ENCODE results near the gene MED12L. TPM values are rescaled to one million over a fixed set of nuclear protein-coding genes. Genes with fewer than 3 reads are reported as not detected.

Gene MED12L
- total and polyA plus RNA-seq, 10 of the 15 experiments (the other 5 are each of a cell fraction or from before 2014, with no cell fraction given) = 0.01 to 0.06 (median 0.03) TPM; not detected in 2

DNA sequence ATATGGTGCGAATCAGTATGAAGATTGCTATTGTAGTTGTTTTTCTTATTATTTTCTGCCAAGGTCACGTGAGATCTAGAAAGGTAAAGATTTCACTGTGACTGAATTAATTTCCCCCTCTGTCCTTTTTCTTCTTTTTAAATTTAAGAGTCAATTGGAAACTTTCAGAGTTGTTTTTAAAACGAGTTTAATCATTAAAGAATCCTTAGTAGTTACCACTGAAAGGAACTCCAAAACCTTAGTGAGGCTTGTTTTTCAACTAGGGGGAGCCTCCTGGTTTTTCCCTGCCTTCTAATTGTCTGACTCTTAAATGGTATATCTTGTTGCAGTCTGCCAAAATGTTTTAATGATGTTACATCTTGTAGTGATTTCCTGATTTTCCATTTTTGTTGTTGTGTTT lies 281.5 kb downstream of the MED12L start:
- TF ChIP-seq NR2C2 (IDR thresholded peaks at IDR 0.05; ENCODE audit: borderline replicate concordance, control insufficient read depth, insufficient read length, low read depth) (no peak), CREM (IDR thresholded peaks at IDR 0.05; ENCODE audit: low read depth) (no peak), RAD51 (IDR thresholded peaks at IDR 0.05) (no peak)
- no peaks in the 10 kb centered on the region for H3K4me1 ChIP-seq (ENCODE audit: control insufficient read depth, insufficient read depth, low read length)
- SMC1A ChIA-PET (ENCODE audit: uncharacterized antibody, unreplicated experiment) = interaction anchor here (0.9 to 1.1 kb wide), 2 partner anchors 19 to 23 kb away, joined by 3 read pairs; no protein-coding TSS in a partner anchor

DNA sequence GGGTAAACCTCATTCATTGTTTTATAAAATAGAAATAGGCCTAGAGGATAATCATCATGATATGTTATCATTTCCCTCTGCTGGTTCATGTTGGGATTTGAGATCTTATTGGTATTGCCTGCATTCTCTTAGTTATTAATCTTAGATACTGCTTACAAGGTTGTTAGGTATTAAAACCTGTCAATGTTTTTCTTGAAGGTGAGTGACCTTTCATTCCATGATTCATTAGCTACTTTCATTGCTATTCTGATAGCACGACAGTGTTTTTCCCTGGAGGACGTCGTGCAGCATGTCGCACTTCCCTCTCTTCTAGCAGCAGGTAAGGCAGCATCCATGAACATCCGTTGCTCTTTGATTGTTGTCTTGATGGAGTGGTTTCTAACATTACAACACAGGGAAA lies 282.0 kb downstream of the MED12L start:
- ChIA-PET CTCF (interaction anchor here (1.7 kb wide), 1 partner anchor 40 kb away, joined by 4 read pairs; no protein-coding TSS in a partner anchor), SMC1A (ENCODE audit: uncharacterized antibody, unreplicated experiment) (interaction anchor here (0.9 to 1.1 kb wide), 2 partner anchors 18 to 22 kb away, joined by 3 read pairs; no protein-coding TSS in a partner anchor), POLR2A (no interaction called here), RAD21 (ENCODE audit: unreplicated experiment) (no interaction called here)
- Histone ChIP-seq H4K20me1 (ENCODE audit: control insufficient read depth, insufficient read depth) (no peaks in the 10 kb centered on the region), H3K9me3 (replicated peaks; ENCODE audit: control insufficient read depth, insufficient read depth, low read length) (no peaks in the 10 kb centered on the region), H3K4me1 (ENCODE audit: control insufficient read depth, insufficient read depth, low read length) (no peaks in the 10 kb centered on the region), H3K79me2 (ENCODE audit: control insufficient read depth, insufficient read depth, low read length) (no peaks in the 10 kb centered on the region), H3K27me3 (replicated peaks in 1 of 2; ENCODE audit: control insufficient read depth in 2 of 2, insufficient read depth in 2 of 2, low read length in 1 of 2) (no peaks in the 10 kb centered on the region; a peak in 1 of 4 replicates), H2AFZ (ENCODE audit: control insufficient read depth, low read depth, low read length) (no peak overlapping the region), H3K9ac (ENCODE audit: control insufficient read depth, insufficient read depth, low read length) (no peak overlapping the region), H3K4me3 (no peak overlapping the region), H3K36me3 (ENCODE audit: control insufficient read depth in 2 of 2, insufficient read depth in 2 of 2, low read length in 1 of 2) (no peaks in the 10 kb centered on the region), H3K4me2 (ENCODE audit: control insufficient read depth, insufficient read depth) (no peak overlapping the region), H3K27ac (ENCODE audit: control insufficient read depth, insufficient read depth) (no peak overlapping the region)
- DNase-seq (ENCODE audit: low read depth, low spot score) (no peak), ATAC-seq (no peak), FAIRE-seq (no peak)
- in situ Hi-C loops (cut with MboI) (no loop called here), intact Hi-C loops (cut with micrococcal nuclease; ENCODE audit: unreplicated experiment) (no loop called here)
- no TSS peak for BruUV-seq (replicated peaks)
- 18% methylated on average over 5 of the region's 5 CpGs for whole genome bisulfite sequencing (ENCODE audit: insufficient coverage, insufficient replicate concordance, low lambda C conversion rate, missing lambda C conversion rate)
- no peak for TF ChIP-seq SUZ12 (IDR thresholded peaks at IDR 0.05; ENCODE audit: unreplicated experiment)
- no peak for TF ChIP-seq BCL11A (IDR thresholded peaks at IDR 0.05; ENCODE audit: low read depth, low read length)
- no peak for TF ChIP-seq IKZF1 (conservative IDR thresholded peaks at IDR 0.05)
- no peak for TF ChIP-seq RELA (IDR thresholded peaks at IDR 0.05; ENCODE audit: borderline replicate concordance, partially characterized antibody)
- TF ChIP-seq, protein P1, sequence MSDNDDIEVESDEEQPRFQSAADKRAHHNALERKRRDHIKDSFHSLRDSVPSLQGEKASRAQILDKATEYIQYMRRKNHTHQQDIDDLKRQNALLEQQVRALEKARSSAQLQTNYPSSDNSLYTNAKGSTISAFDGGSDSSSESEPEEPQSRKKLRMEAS (IDR thresholded peaks at IDR 0.05; ENCODE audit: low read depth, low read length) = no peak
- TF ChIP-seq, protein P2, sequence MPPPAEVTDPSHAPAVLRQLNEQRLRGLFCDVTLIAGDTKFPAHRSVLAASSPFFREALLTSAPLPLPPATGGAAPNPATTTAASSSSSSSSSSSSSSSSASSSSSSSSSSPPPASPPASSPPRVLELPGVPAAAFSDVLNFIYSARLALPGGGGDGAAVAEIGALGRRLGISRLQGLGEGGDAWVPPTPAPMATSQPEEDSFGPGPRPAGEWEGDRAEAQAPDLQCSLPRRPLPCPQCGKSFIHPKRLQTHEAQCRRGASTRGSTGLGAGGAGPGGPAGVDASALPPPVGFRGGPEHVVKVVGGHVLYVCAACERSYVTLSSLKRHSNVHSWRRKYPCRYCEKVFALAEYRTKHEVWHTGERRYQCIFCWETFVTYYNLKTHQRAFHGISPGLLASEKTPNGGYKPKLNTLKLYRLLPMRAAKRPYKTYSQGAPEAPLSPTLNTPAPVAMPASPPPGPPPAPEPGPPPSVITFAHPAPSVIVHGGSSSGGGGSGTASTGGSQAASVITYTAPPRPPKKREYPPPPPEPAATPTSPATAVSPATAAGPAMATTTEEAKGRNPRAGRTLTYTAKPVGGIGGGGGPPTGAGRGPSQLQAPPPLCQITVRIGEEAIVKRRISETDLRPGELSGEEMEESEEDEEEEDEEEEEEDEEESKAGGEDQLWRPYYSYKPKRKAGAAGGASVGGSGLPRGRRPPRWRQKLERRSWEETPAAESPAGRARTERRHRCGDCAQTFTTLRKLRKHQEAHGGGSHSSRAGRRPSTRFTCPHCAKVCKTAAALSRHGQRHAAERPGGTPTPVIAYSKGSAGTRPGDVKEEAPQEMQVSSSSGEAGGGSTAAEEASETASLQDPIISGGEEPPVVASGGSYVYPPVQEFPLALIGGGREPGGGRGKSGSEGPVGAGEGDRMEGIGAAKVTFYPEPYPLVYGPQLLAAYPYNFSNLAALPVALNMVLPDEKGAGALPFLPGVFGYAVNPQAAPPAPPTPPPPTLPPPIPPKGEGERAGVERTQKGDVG (CRISPR knock-in tag; IDR thresholded peaks at IDR 0.05) = no peak
- no peak for TF ChIP-seq SREBF2 (IDR thresholded peaks at IDR 0.05; ENCODE audit: low read length)
- TF ChIP-seq IKZF2 (IDR thresholded peaks at IDR 0.05) = no peak
- no peak for TF ChIP-seq NR2C2 (IDR thresholded peaks at IDR 0.05; ENCODE audit: borderline replicate concordance, control insufficient read depth, insufficient read length, low read depth)
- no peak for TF ChIP-seq HDAC6 (IDR thresholded peaks at IDR 0.05; ENCODE audit: unreplicated experiment)
- TF ChIP-seq, protein P3, sequence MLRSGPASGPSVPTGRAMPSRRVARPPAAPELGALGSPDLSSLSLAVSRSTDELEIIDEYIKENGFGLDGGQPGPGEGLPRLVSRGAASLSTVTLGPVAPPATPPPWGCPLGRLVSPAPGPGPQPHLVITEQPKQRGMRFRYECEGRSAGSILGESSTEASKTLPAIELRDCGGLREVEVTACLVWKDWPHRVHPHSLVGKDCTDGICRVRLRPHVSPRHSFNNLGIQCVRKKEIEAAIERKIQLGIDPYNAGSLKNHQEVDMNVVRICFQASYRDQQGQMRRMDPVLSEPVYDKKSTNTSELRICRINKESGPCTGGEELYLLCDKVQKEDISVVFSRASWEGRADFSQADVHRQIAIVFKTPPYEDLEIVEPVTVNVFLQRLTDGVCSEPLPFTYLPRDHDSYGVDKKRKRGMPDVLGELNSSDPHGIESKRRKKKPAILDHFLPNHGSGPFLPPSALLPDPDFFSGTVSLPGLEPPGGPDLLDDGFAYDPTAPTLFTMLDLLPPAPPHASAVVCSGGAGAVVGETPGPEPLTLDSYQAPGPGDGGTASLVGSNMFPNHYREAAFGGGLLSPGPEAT (IDR thresholded peaks at IDR 0.05; ENCODE audit: low read depth) = no peak

More for the DNA sequence above, 281.5 kb downstream of the MED12L start:
- ATAC-seq (no peak), FAIRE-seq (no peak), DNase-seq (ENCODE audit: low read depth, low spot score) (no peak)
- intact Hi-C loops (cut with micrococcal nuclease; ENCODE audit: unreplicated experiment) (no loop called here), in situ Hi-C loops (cut with MboI) (no loop called here)
- ChIA-PET CTCF (interaction anchor here (1.7 kb wide), 1 partner anchor 40 kb away, joined by 4 read pairs; no protein-coding TSS in a partner anchor), RAD21 (ENCODE audit: unreplicated experiment) (no interaction called here), POLR2A (no interaction called here)
- WGBS (ENCODE audit: insufficient coverage, insufficient replicate concordance, low lambda C conversion rate, missing lambda C conversion rate) = 16% methylated on average over 3 of the region's 3 CpGs
- H3K27ac ChIP-seq (ENCODE audit: control insufficient read depth, insufficient read depth) = no peak overlapping the region
- H3K4me3 ChIP-seq = no peak overlapping the region
- H4K20me1 ChIP-seq (ENCODE audit: control insufficient read depth, insufficient read depth) = no peaks in the 10 kb centered on the region
- no peaks in the 10 kb centered on the region; a peak in 1 of 4 replicates for H3K27me3 ChIP-seq (replicated peaks in 1 of 2; ENCODE audit: control insufficient read depth in 2 of 2, insufficient read depth in 2 of 2, low read length in 1 of 2)
- H3K9ac ChIP-seq (ENCODE audit: control insufficient read depth, insufficient read depth, low read length) = no peak overlapping the region
- BruUV-seq (replicated peaks) = no TSS peak
- no peak overlapping the region for H2AFZ ChIP-seq (ENCODE audit: control insufficient read depth, low read depth, low read length)
- no peak overlapping the region for H3K4me2 ChIP-seq (ENCODE audit: control insufficient read depth, insufficient read depth)
- H3K79me2 ChIP-seq (ENCODE audit: control insufficient read depth, insufficient read depth, low read length) = no peaks in the 10 kb centered on the region
- H3K36me3 ChIP-seq (ENCODE audit: control insufficient read depth in 2 of 2, insufficient read depth in 2 of 2, low read length in 1 of 2) = no peaks in the 10 kb centered on the region
- H3K9me3 ChIP-seq (replicated peaks; ENCODE audit: control insufficient read depth, insufficient read depth, low read length) = no peaks in the 10 kb centered on the region

All from GM12878 (cell line).